GM19395 (cell line): Measurements from ENCODE around the gene C2orf72.

ENCODE experiments used
- ATAC-seq: cut with Tn5 transposase; IDR thresholded peaks from one replicate; pipeline ENCODE4 v1.9.1; 2021; ENCODE audit warnings: mild to moderate bottlenecking, moderate library complexity; ENCODE audit not compliant: unreplicated experiment

The C2orf72 gene

GRCh38 chr2:231041061-231041689 is 3.9 kb downstream of the C2orf72 start:
- ATAC-seq, result no peak

- no peak for ATAC-seq
Observed at GRCh38 chr2:231043796-231044195, 6.5 kb downstream of the C2orf72 start.

- no peak for ATAC-seq
Observed at GRCh38 chr2:231046916-231047273, 9.6 kb downstream of the C2orf72 start.

- no peak for ATAC-seq
Observed at GRCh38 chr2:231047274-231047922, 10.1 kb downstream of the C2orf72 start.

- ATAC-seq, result no peak
Observed at GRCh38 chr2:231047923-231048915, 10.9 kb downstream of the C2orf72 start.

- no peak for ATAC-seq
Observed at GRCh38 chr2:231049286-231050017, 12.1 kb downstream of the C2orf72 start.

GRCh38 chr2:231050018-231050901 is 12.9 kb downstream of the C2orf72 start:
- no peak for ATAC-seq

- ATAC-seq, result no peak
Observed at GRCh38 chr2:231051116-231051515, 13.8 kb downstream of the C2orf72 start.

GRCh38 chr2:231052494-231053451 is 15.4 kb downstream of the C2orf72 start:
- ATAC-seq, result peak; percentile 70

GRCh38 chr2:231053846-231054245 is 16.5 kb downstream of the C2orf72 start:
- no peak for ATAC-seq

- peak; percentile 77 for ATAC-seq
Observed at GRCh38 chr2:231056453-231057416, 19.4 kb downstream of the C2orf72 start, which contains the start of gene PSMD1. Gene PSMD1 (plus strand): TSS chr2:231056867. CDS start chr2:231057026, 159 bp downstream.

GRCh38 chr2:231057590-231057989 is 20.3 kb downstream of the C2orf72 start:
- ATAC-seq, result no peak

GRCh38 chr2:231058761-231059550 is 21.6 kb downstream of the C2orf72 start:
- ATAC-seq, result no peak

- ATAC-seq, result no peak
Observed at GRCh38 chr2:231059756-231060155, 22.4 kb downstream of the C2orf72 start.

GRCh38 chr2:231062776-231063175 is 25.5 kb downstream of the C2orf72 start:
- ATAC-seq, result no peak

- ATAC-seq, result no peak
Observed at GRCh38 chr2:231063347-231063746, 26.0 kb downstream of the C2orf72 start.

- no peak for ATAC-seq
Observed at GRCh38 chr2:231065966-231066365, 28.6 kb downstream of the C2orf72 start.
